HepG2 (cell line): Measurements from ENCODE around the gene ARL8A. TPM values are rescaled to one million over a fixed set of nuclear protein-coding genes. Genes with fewer than 3 reads are reported as not detected.

ENCODE experiments used
- CENPT ChIP-seq: sonication (generic); formaldehyde crosslinking; IDR thresholded peaks from 2 replicates; pipeline ENCODE4 v1.8.0; 2022; ENCODE audit warnings: low read depth, mild to moderate bottlenecking, moderate library complexity, missing genetic modification reagents
- FOSL1 ChIP-seq: sonication (generic); formaldehyde crosslinking; IDR thresholded peaks from 2 replicates; pipeline ENCODE4 v1.9.0; 2021; ENCODE audit warnings: missing genetic modification reagents, borderline replicate concordance
- ISL2 ChIP-seq: sonication (generic); formaldehyde crosslinking; IDR thresholded peaks from 2 replicates; pipeline ENCODE4 v1.5.0; 2020; ENCODE audit warnings: missing genetic modification reagents
- JARID2 ChIP-seq: sonication (generic); formaldehyde crosslinking; IDR thresholded peaks from 2 replicates; pipeline ENCODE4 v1.8.1; 2023; ENCODE audit warnings: missing genetic modification reagents, inconsistent platforms; ENCODE audit not compliant: insufficient replicate concordance
- KDM2A ChIP-seq: sonication (generic); formaldehyde crosslinking; IDR thresholded peaks from 2 replicates; pipeline ENCODE4 v1.4.0; 2020; ENCODE audit warnings: low read depth, missing genetic modification reagents, borderline replicate concordance
- KDM6A ChIP-seq: IDR thresholded peaks from 2 replicates; pipeline ENCODE4 v1.6.1; 2016; ENCODE audit warnings: low read depth
- KLF15 ChIP-seq: sonication (generic); formaldehyde crosslinking; IDR thresholded peaks from 2 replicates; pipeline ENCODE4 v1.8.1; 2023; ENCODE audit warnings: borderline replicate concordance, mild to moderate bottlenecking, inconsistent platforms, missing genetic modification reagents, mixed read lengths
- PCBP1 ChIP-seq: fragments of 200-400 bp; formaldehyde crosslinking; IDR thresholded peaks from 2 replicates; pipeline ENCODE4 v1.6.1; 2017; ENCODE audit warnings: mild to moderate bottlenecking, low read depth, low read length, borderline replicate concordance
- SALL1 ChIP-seq: sonication (generic); formaldehyde crosslinking; IDR thresholded peaks from 2 replicates; pipeline ENCODE4 v1.8.0; 2022; ENCODE audit warnings: mild to moderate bottlenecking, missing genetic modification reagents
- TCF7 ChIP-seq: sonication (generic); IDR thresholded peaks from 2 replicates; pipeline ENCODE4 v1.6.1; 2016; ENCODE audit warnings: antibody characterized with exemption, low read depth
- TEAD3 ChIP-seq: optimal IDR thresholded peaks from 2 replicates; pipeline ENCODE3; 2016; ENCODE audit warnings: borderline replicate concordance
- ZBTB7B ChIP-seq: sonication (generic); formaldehyde crosslinking; IDR thresholded peaks from 2 replicates; pipeline ENCODE4 v1.4.0; 2020; ENCODE audit warnings: missing genetic modification reagents
- ZFY ChIP-seq: sonication (generic); formaldehyde crosslinking; IDR thresholded peaks from 2 replicates; pipeline ENCODE4 v1.4.0; 2020; ENCODE audit warnings: missing genetic modification reagents
- ZNF232 ChIP-seq: sonication (generic); formaldehyde crosslinking; IDR thresholded peaks from 2 replicates; pipeline ENCODE4 v1.4.0; 2020; ENCODE audit warnings: missing genetic modification reagents, borderline replicate concordance
- ZNF253 ChIP-seq: sonication (generic); formaldehyde crosslinking; IDR thresholded peaks from 2 replicates; pipeline ENCODE4 v1.8.0; 2022; ENCODE audit warnings: mild to moderate bottlenecking, missing genetic modification reagents, borderline replicate concordance
- ZNF335 ChIP-seq: sonication (generic); formaldehyde crosslinking; IDR thresholded peaks from 2 replicates; pipeline ENCODE4 v1.4.0; 2020; ENCODE audit warnings: missing genetic modification reagents
- ZNF496 ChIP-seq: sonication (generic); formaldehyde crosslinking; IDR thresholded peaks from 2 replicates; pipeline ENCODE4 v1.8.1; 2023; ENCODE audit warnings: mild to moderate bottlenecking, moderate library complexity, missing genetic modification reagents; ENCODE audit not compliant: insufficient replicate concordance
- ZNF550 ChIP-seq: sonication (generic); formaldehyde crosslinking; IDR thresholded peaks from 2 replicates; pipeline ENCODE4 v1.4.0; 2020; ENCODE audit warnings: mild to moderate bottlenecking, missing genetic modification reagents, borderline replicate concordance
- ZNF598 ChIP-seq: sonication (generic); formaldehyde crosslinking; IDR thresholded peaks from 2 replicates; pipeline ENCODE4 v1.5.1; 2020; ENCODE audit warnings: mild to moderate bottlenecking, missing genetic modification reagents, borderline replicate concordance
- ZNF616 ChIP-seq: sonication (generic); formaldehyde crosslinking; IDR thresholded peaks from 2 replicates; pipeline ENCODE4 v1.5.0; 2020; ENCODE audit warnings: low read depth, mild to moderate bottlenecking, missing genetic modification reagents
- ZNF670 ChIP-seq: sonication (generic); formaldehyde crosslinking; IDR thresholded peaks from 2 replicates; pipeline ENCODE4 v1.8.0; 2022; ENCODE audit warnings: mild to moderate bottlenecking, missing genetic modification reagents, borderline replicate concordance
- ZSCAN21 ChIP-seq: sonication (generic); formaldehyde crosslinking; IDR thresholded peaks from 2 replicates; pipeline ENCODE4 v1.8.0; 2022; ENCODE audit warnings: mild to moderate bottlenecking, missing genetic modification reagents, moderate library complexity, borderline replicate concordance
- polyA plus RNA-seq, 8 experiments: library from polyadenylated mRNA; depleted of rRNA in 3 of 8; stranded (reverse) in 7 of 8; unstranded in 1 of 8; fragments of >200 nt; fragmentation: Illumina TruSeq in 4 of 8; extraction: Trizol in 4 of 8; gene quantifications; 2 replicates each; pipeline versions ENCODE4 v1.2.1 to v1.2.3, GENCODE V29; 2011 to 2016; ENCODE audit warnings: low read depth in 4 of 8, missing spikeins in 1 of 8, mixed read lengths in 1 of 8; ENCODE audit not compliant: insufficient read depth in 1 of 8
- total RNA-seq, 5 experiments: library from RNA; depleted of rRNA; stranded (reverse); fragments of >200 nt; fragmentation: Illumina TruSeq; extraction: Trizol; gene quantifications; 2 replicates each; pipeline ENCODE4 v1.2.3, GENCODE V29; 2016; ENCODE audit warnings: low read depth in 1 of 5
- TF ChIP-seq, protein P1 (sequence below): IDR thresholded peaks from 2 replicates; pipeline ENCODE4 v1.6.1; 2016; ENCODE audit warnings: mild to moderate bottlenecking
- TF ChIP-seq, protein P2 (sequence below): sonication (generic); formaldehyde crosslinking; IDR thresholded peaks from 2 replicates; pipeline ENCODE4 v1.4.0; 2020; ENCODE audit warnings: missing genetic modification reagents
- TF ChIP-seq, protein P3 (sequence below), 2 experiments: sonication (generic) in 1 of 2; formaldehyde crosslinking in 1 of 2; IDR thresholded peaks; 2 replicates each; pipeline versions ENCODE4 v1.4.0 to v1.6.1; 2018 to 2020; ENCODE audit warnings: missing genetic modification reagents in 2 of 2, borderline replicate concordance in 1 of 2, low read depth in 1 of 2, mild to moderate bottlenecking in 1 of 2, missing biosample characterization in 1 of 2
- TF ChIP-seq, protein P4 (sequence below): sonication (generic); formaldehyde crosslinking; IDR thresholded peaks from 2 replicates; pipeline ENCODE4 v1.4.0; 2020; ENCODE audit warnings: missing genetic modification reagents

Gene ARL8A
- total and polyA plus RNA-seq, 2 of the 13 experiments (the other 11 are each of a cell fraction or from before 2014, with no cell fraction given), result 2.7 to 23.4 TPM

DNA sequence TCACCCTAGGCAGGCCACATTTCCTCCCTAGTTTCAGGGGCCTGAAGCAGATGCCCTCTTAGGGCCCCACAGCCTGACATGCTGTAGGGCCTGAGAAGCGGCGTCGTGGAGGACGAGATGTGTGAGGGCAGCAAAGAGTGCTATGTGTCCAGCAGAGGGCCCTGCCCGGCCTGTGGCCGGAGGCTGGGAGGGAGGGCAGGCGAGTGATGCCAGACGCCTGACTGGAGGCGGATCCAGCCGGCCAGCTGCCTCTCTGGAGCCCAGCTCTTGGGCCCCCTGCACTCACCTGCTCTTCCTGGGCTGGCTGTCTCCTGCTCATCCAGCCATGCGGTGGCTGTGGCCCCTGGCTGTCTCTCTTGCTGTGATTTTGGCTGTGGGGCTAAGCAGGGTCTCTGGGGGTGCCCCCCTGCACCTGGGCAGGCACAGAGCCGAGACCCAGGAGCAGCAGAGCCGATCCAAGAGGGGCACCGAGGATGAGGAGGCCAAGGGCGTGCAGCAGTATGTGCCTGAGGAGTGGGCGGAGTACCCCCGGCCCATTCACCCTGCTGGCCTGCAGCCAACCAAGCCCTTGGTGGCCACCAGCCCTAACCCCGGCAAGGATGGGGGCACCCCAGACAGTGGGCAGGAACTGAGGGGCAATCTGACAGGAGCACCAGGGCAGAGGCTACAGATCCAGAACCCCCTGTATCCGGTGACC lies 21.8 kb downstream of the ARL8A start, which contains the start of gene GPR37L1 (continued):
- TF ChIP-seq, protein P1, sequence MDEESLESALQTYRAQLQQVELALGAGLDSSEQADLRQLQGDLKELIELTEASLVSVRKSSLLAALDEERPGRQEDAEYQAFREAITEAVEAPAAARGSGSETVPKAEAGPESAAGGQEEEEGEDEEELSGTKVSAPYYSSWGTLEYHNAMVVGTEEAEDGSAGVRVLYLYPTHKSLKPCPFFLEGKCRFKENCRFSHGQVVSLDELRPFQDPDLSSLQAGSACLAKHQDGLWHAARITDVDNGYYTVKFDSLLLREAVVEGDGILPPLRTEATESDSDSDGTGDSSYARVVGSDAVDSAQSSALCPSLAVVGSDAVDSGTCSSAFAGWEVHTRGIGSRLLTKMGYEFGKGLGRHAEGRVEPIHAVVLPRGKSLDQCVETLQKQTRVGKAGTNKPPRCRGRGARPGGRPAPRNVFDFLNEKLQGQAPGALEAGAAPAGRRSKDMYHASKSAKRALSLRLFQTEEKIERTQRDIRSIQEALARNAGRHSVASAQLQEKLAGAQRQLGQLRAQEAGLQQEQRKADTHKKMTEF, result 0 out of 2 replicates have a peak, but pooled peaks have one; percentile 18
- TF ChIP-seq KDM2A (peak; percentile 31; the same call in 1 of the 2 replicates), TCF7 (no peak), ZFY (CRISPR knock-in tag) (peak; percentile 51; the same call in 1 of the 2 replicates), ZNF496 (no peak), ZSCAN21 (CRISPR knock-in tag) (no peak), CENPT (CRISPR knock-in tag) (no peak), ZNF598 (CRISPR knock-in tag) (no peak), KDM6A (CRISPR knock-in tag) (no peak), FOSL1 (CRISPR knock-in tag) (no peak), KLF15 (CRISPR knock-in tag) (no peak), TEAD3 (CRISPR knock-in tag) (peak; percentile 31), ZNF335 (CRISPR knock-in tag) (no peak), PCBP1 (no peak), ZNF616 (CRISPR knock-in tag) (no peak), ZNF253 (CRISPR knock-in tag) (no peak), ZNF232 (CRISPR knock-in tag) (no peak), JARID2 (CRISPR knock-in tag) (peak; percentile 22), ZNF670 (CRISPR knock-in tag) (no peak), SALL1 (peak; percentile 34; the same call in 1 of the 2 replicates), ZBTB7B (no peak), ISL2 (CRISPR knock-in tag) (no peak), ZNF550 (CRISPR knock-in tag) (no peak)
- TF ChIP-seq, protein P2, sequence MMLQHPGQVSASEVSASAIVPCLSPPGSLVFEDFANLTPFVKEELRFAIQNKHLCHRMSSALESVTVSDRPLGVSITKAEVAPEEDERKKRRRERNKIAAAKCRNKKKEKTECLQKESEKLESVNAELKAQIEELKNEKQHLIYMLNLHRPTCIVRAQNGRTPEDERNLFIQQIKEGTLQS (CRISPR knock-in tag), result no peak
- TF ChIP-seq, protein P3, sequence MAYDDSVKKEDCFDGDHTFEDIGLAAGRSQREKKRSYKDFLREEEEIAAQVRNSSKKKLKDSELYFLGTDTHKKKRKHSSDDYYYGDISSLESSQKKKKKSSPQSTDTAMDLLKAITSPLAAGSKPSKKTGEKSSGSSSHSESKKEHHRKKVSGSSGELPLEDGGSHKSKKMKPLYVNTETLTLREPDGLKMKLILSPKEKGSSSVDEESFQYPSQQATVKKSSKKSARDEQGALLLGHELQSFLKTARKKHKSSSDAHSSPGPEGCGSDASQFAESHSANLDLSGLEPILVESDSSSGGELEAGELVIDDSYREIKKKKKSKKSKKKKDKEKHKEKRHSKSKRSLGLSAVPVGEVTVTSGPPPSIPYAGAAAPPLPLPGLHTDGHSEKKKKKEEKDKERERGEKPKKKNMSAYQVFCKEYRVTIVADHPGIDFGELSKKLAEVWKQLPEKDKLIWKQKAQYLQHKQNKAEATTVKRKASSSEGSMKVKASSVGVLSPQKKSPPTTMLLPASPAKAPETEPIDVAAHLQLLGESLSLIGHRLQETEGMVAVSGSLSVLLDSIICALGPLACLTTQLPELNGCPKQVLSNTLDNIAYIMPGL (CRISPR knock-in tag; IDR thresholded peaks at IDR 0.05; ENCODE audit: borderline replicate concordance in 1 of 2, low read depth in 1 of 2), result peak; percentile 50 to 60; a peak in 2 of 4 replicates
- TF ChIP-seq, protein P4, sequence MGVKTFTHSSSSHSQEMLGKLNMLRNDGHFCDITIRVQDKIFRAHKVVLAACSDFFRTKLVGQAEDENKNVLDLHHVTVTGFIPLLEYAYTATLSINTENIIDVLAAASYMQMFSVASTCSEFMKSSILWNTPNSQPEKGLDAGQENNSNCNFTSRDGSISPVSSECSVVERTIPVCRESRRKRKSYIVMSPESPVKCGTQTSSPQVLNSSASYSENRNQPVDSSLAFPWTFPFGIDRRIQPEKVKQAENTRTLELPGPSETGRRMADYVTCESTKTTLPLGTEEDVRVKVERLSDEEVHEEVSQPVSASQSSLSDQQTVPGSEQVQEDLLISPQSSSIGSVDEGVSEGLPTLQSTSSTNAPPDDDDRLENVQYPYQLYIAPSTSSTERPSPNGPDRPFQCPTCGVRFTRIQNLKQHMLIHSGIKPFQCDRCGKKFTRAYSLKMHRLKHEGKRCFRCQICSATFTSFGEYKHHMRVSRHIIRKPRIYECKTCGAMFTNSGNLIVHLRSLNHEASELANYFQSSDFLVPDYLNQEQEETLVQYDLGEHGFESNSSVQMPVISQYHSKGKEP (CRISPR knock-in tag), result no peak
